Testis (tissue), 2 donors: ENCODE data around the gene ZMYND11.

Experiments used
- CTCF ChIP-seq, 3 experiments: fragments of 450-650 bp in 2 of 3; fragments of 200-600 bp in 1 of 3; sonication (generic) in 1 of 3; IDR thresholded peaks; one replicate each; pipeline ENCODE4 v1.5.1; 2016 to 2019; ENCODE audit warnings: antibody characterized with exemption in 3 of 3, mild to moderate bottlenecking in 2 of 3, moderate library complexity in 1 of 3
- POLR2A ChIP-seq: fragments of 450-650 bp; IDR thresholded peaks from one replicate; pipeline ENCODE4 v1.6.1; 2017; ENCODE audit warnings: antibody characterized with exemption, mild to moderate bottlenecking, moderate library complexity

GRCh38 chr10:293636-294035 lies 158.4 kb downstream of the ZMYND11 start:
- TF ChIP-seq CTCF (IDR thresholded peaks at IDR 0.05) = no peak
- TF ChIP-seq POLR2A = no peak
